ENCODE measurements around the gene NDUFV2. TPM values are rescaled to one million over a fixed set of nuclear protein-coding genes. Genes with fewer than 3 reads are reported as not detected.
A peak's percentile ranks its signal among the peaks of the same experiment; 100 is the strongest.

NDUFV2 gene
- 73.5 TPM for polyA plus RNA-seq (2012; ENCODE audit: insufficient read depth, insufficient read length, low read depth)

GRCh38 chr18:9102508-9103375 is at the start of gene NDUFV2:
Gene NDUFV2 (plus strand): TSS chr18:9102699. CDS start chr18:9102744, 45 bp downstream.
- no peak for TF ChIP-seq CTCF (IDR thresholded peaks at IDR 0.05; ENCODE audit: low read depth, low read length)
- Histone ChIP-seq H3K36me3 (no peaks in the 10 kb centered on the region), H3K4me1 (no peaks in the 10 kb centered on the region), H3K27me3 (no peaks in the 10 kb centered on the region), H3K9me3 (no peaks in the 10 kb centered on the region), H3K4me3 (ENCODE audit: low read depth, low read length) (peak within 1 kb of the TSS; percentile 88)
- peak; percentile 93 for DNase-seq

- Histone ChIP-seq H3K27me3 (no peaks in the 10 kb centered on the region), H3K4me1 (no peaks in the 10 kb centered on the region), H3K36me3 (no peaks in the 10 kb centered on the region), H3K9me3 (no peaks in the 10 kb centered on the region), H3K4me3 (ENCODE audit: low read depth, low read length) (no peak overlapping the region)
- TF ChIP-seq CTCF (IDR thresholded peaks at IDR 0.05; ENCODE audit: low read depth, low read length): no peak
- DNase-seq: no peak
Observed at GRCh38 chr18:9053814-9054213, 48.7 kb upstream of the NDUFV2 start.

GRCh38 chr18:9055185-9055584 is 47.3 kb upstream of the NDUFV2 start:
- Histone ChIP-seq H3K9me3 (no peaks in the 10 kb centered on the region), H3K36me3 (no peaks in the 10 kb centered on the region), H3K4me3 (ENCODE audit: low read depth, low read length) (no peak overlapping the region), H3K27me3 (no peaks in the 10 kb centered on the region), H3K4me1 (no peaks in the 10 kb centered on the region)
- TF ChIP-seq CTCF (IDR thresholded peaks at IDR 0.05; ENCODE audit: low read depth, low read length): no peak
- DNase-seq: no peak

GRCh38 chr18:9055626-9056025 is 46.9 kb upstream of the NDUFV2 start:
- no peaks in the 10 kb centered on the region for H3K9me3 ChIP-seq

GRCh38 chr18:9057646-9058045 is 44.9 kb upstream of the NDUFV2 start:
- no peak for DNase-seq
- Histone ChIP-seq H3K27me3 (no peaks in the 10 kb centered on the region), H3K9me3 (no peaks in the 10 kb centered on the region), H3K4me3 (ENCODE audit: low read depth, low read length) (no peak overlapping the region), H3K36me3 (no peaks in the 10 kb centered on the region), H3K4me1 (no peaks in the 10 kb centered on the region)
- TF ChIP-seq CTCF (IDR thresholded peaks at IDR 0.05; ENCODE audit: low read depth, low read length): no peak

More at GRCh38 chr18:9055626-9056025, 46.9 kb upstream of the NDUFV2 start:
- Histone ChIP-seq H3K4me3 (ENCODE audit: low read depth, low read length) (no peak overlapping the region), H3K4me1 (no peaks in the 10 kb centered on the region), H3K36me3 (no peaks in the 10 kb centered on the region), H3K27me3 (no peaks in the 10 kb centered on the region)
- TF ChIP-seq CTCF (IDR thresholded peaks at IDR 0.05; ENCODE audit: low read depth, low read length): no peak
- no peak for DNase-seq

GRCh38 chr18:9058406-9058805 is 44.1 kb upstream of the NDUFV2 start:
- Histone ChIP-seq H3K4me3 (ENCODE audit: low read depth, low read length) (no peak overlapping the region), H3K4me1 (no peaks in the 10 kb centered on the region), H3K36me3 (no peaks in the 10 kb centered on the region), H3K9me3 (no peaks in the 10 kb centered on the region), H3K27me3 (no peaks in the 10 kb centered on the region)
- no peak for TF ChIP-seq CTCF (IDR thresholded peaks at IDR 0.05; ENCODE audit: low read depth, low read length)
- DNase-seq: no peak
